Suppressor macrophage treated with lipopolysaccharide for 1 hour (primary cell): ENCODE measurements around the gene LYPD8.
A peak's percentile ranks its signal among the peaks of the same experiment; 100 is the strongest.

Experiments
- DNase-seq, 3 donors: peaks; one replicate each; pipeline ENCODE4 v3.0.0-alpha.2; 2020 to 2022

The LYPD8 gene

GRCh38 chr1:248756636-248757035 lies 1.1 kb upstream of the LYPD8 start:
- DNase-seq = no peak

GRCh38 chr1:248756151-248756550 lies 592 bp upstream of the LYPD8 start:
- DNase-seq = no peak

GRCh38 chr1:248753708-248754280 lies 1.8 kb downstream of the LYPD8 start:
- DNase-seq = no peak

- DNase-seq = no peak
These were observed 2.4 kb downstream of the LYPD8 start for GRCh38 chr1:248753029-248753594.

GRCh38 chr1:248752161-248753028 lies 3.2 kb downstream of the LYPD8 start:
- no peak for DNase-seq

- no peak for DNase-seq
These were observed 3.9 kb downstream of the LYPD8 start for GRCh38 chr1:248751635-248752034.

GRCh38 chr1:248751142-248751541 lies 4.4 kb downstream of the LYPD8 start:
- DNase-seq = no peak

GRCh38 chr1:248750496-248750895 lies 5.1 kb downstream of the LYPD8 start:
- DNase-seq = no peak

GRCh38 chr1:248748211-248748610 lies 7.3 kb downstream of the LYPD8 start:
- no peak for DNase-seq

GRCh38 chr1:248740876-248741275 lies 14.7 kb downstream of the LYPD8 start:
- no peak for DNase-seq

GRCh38 chr1:248739572-248740205 lies 15.9 kb downstream of the LYPD8 start:
- peak in 2 of 3 donors; percentile 12 to 16 for DNase-seq

- no peak for DNase-seq
These were observed 18.1 kb downstream of the LYPD8 start for GRCh38 chr1:248737457-248737856.

GRCh38 chr1:248736977-248737376 lies 18.6 kb downstream of the LYPD8 start:
- peak in 2 of 3 donors; percentile 24 for DNase-seq

- no peak for DNase-seq
These were observed 22.0 kb downstream of the LYPD8 start for GRCh38 chr1:248733566-248733965.

- DNase-seq = no peak
These were observed 24.8 kb downstream of the LYPD8 start for GRCh38 chr1:248730507-248731335.

GRCh38 chr1:248714248-248714647 lies 41.3 kb downstream of the LYPD8 start:
- no peak for DNase-seq

- DNase-seq = peak; percentile 69 to 91 (median 88)
These were observed 45.2 kb downstream of the LYPD8 start for GRCh38 chr1:248710305-248710900.

GRCh38 chr1:248704606-248705005 lies 51.0 kb downstream of the LYPD8 start:
- DNase-seq = no peak

- DNase-seq = peak in 2 of 3 donors; percentile 26 to 57
These were observed 51.9 kb downstream of the LYPD8 start for GRCh38 chr1:248703674-248704073.

GRCh38 chr1:248702714-248703113 lies 52.8 kb downstream of the LYPD8 start, which contains the start of gene OR14I1:
Gene OR14I1 (minus strand): TSS chr1:248702766.
- DNase-seq = no peak

GRCh38 chr1:248699099-248699498 lies 56.5 kb downstream of the LYPD8 start:
- no peak for DNase-seq

- DNase-seq = no peak
These were observed 57.7 kb downstream of the LYPD8 start for GRCh38 chr1:248697907-248698306.
